Measurements from ENCODE around the gene KLK13.

Gene KLK13

GRCh38 chr19:51064534-51065220, at the start of gene KLK13:
Gene KLK13, minus strand, starts transcription at chr19:51065092. Its CDS starts 25 bp downstream, at chr19:51065067.
- Mint-ChIP-seq H3K4me1 (no peaks in the 10 kb centered on the region), H3K27me3 (peaks cover 34% of the 10 kb centered on the region), H3K27ac (no peak within 1 kb of the TSS), H3K9me3 (no peaks in the 10 kb centered on the region), H3K36me3 (peaks cover 2% of the 10 kb centered on the region), H3K4me3 (peak within 1 kb of the TSS; percentile 63)

GRCh38 chr19:51114087-51114729, 49.3 kb upstream of the KLK13 start:
- no peaks in the 10 kb centered on the region for H3K27me3 Mint-ChIP-seq
- no peaks in the 10 kb centered on the region for H3K9me3 Mint-ChIP-seq
- H3K4me1 Mint-ChIP-seq, result peaks cover 28% of the 10 kb centered on the region
- peak overlapping the region; percentile 59 for H3K27ac Mint-ChIP-seq
- H3K4me3 Mint-ChIP-seq, result peak overlapping the region; percentile 15
- no peaks in the 10 kb centered on the region for H3K36me3 Mint-ChIP-seq

- peaks cover 31% of the 10 kb centered on the region for H3K4me1 Mint-ChIP-seq
Observed at GRCh38 chr19:51111606-51112005, 46.7 kb upstream of the KLK13 start.

GRCh38 chr19:51110666-51110971, 45.7 kb upstream of the KLK13 start:
- H3K4me1 Mint-ChIP-seq, result peaks cover 31% of the 10 kb centered on the region
- H3K36me3 Mint-ChIP-seq, result peaks cover 5% of the 10 kb centered on the region
- no peaks in the 10 kb centered on the region for H3K27me3 Mint-ChIP-seq
- H3K27ac Mint-ChIP-seq, result no peak overlapping the region
- H3K4me3 Mint-ChIP-seq, result no peak overlapping the region
- H3K9me3 Mint-ChIP-seq, result no peaks in the 10 kb centered on the region

More at GRCh38 chr19:51111606-51112005, 46.7 kb upstream of the KLK13 start:
- H3K27me3 Mint-ChIP-seq, result no peaks in the 10 kb centered on the region
- peaks cover 5% of the 10 kb centered on the region for H3K36me3 Mint-ChIP-seq
- no peak overlapping the region for H3K4me3 Mint-ChIP-seq
- no peaks in the 10 kb centered on the region for H3K9me3 Mint-ChIP-seq
- no peak overlapping the region for H3K27ac Mint-ChIP-seq

- H3K4me1 Mint-ChIP-seq, result peaks cover 43% of the 10 kb centered on the region
- H3K27ac Mint-ChIP-seq, result peak overlapping the region; percentile 97
- H3K9me3 Mint-ChIP-seq, result no peaks in the 10 kb centered on the region
- H3K36me3 Mint-ChIP-seq, result peaks cover 9% of the 10 kb centered on the region
- H3K4me3 Mint-ChIP-seq, result peak overlapping the region; percentile 92
- no peaks in the 10 kb centered on the region for H3K27me3 Mint-ChIP-seq
Observed at GRCh38 chr19:51108805-51109146, 43.9 kb upstream of the KLK13 start.

GRCh38 chr19:51108066-51108804, 43.3 kb upstream of the KLK13 start, which contains the start of gene CTU1:
Gene CTU1, minus strand, starts transcription at chr19:51108409. Its CDS starts 3,840 bp downstream, at chr19:51104569.
- H3K36me3 Mint-ChIP-seq, result peaks cover 9% of the 10 kb centered on the region
- H3K27me3 Mint-ChIP-seq, result no peaks in the 10 kb centered on the region
- H3K27ac Mint-ChIP-seq, result peak within 1 kb of the TSS; percentile 97
- no peaks in the 10 kb centered on the region for H3K9me3 Mint-ChIP-seq
- peak within 1 kb of the TSS; percentile 92 for H3K4me3 Mint-ChIP-seq
- peaks cover 49% of the 10 kb centered on the region for H3K4me1 Mint-ChIP-seq

- H3K4me3 Mint-ChIP-seq, result peak overlapping the region; percentile 92
- peaks cover 9% of the 10 kb centered on the region for H3K36me3 Mint-ChIP-seq
- no peaks in the 10 kb centered on the region for H3K9me3 Mint-ChIP-seq
- H3K4me1 Mint-ChIP-seq, result peaks cover 56% of the 10 kb centered on the region
- no peaks in the 10 kb centered on the region for H3K27me3 Mint-ChIP-seq
- H3K27ac Mint-ChIP-seq, result peak overlapping the region; percentile 97
Observed at GRCh38 chr19:51107406-51108065, 42.6 kb upstream of the KLK13 start.

GRCh38 chr19:51103926-51104341, 39.0 kb upstream of the KLK13 start:
- H3K4me1 Mint-ChIP-seq, result peaks cover 67% of the 10 kb centered on the region
- H3K27me3 Mint-ChIP-seq, result no peaks in the 10 kb centered on the region
- peaks cover 9% of the 10 kb centered on the region for H3K36me3 Mint-ChIP-seq
- no peaks in the 10 kb centered on the region for H3K9me3 Mint-ChIP-seq
- no peak overlapping the region for H3K27ac Mint-ChIP-seq
- H3K4me3 Mint-ChIP-seq, result no peak overlapping the region

- Mint-ChIP-seq H3K9me3 (no peaks in the 10 kb centered on the region), H3K27ac (no peak overlapping the region), H3K36me3 (peaks cover 9% of the 10 kb centered on the region), H3K27me3 (no peaks in the 10 kb centered on the region), H3K4me3 (no peak overlapping the region), H3K4me1 (peaks cover 59% of the 10 kb centered on the region)
Observed at GRCh38 chr19:51102991-51103390, 38.1 kb upstream of the KLK13 start.

GRCh38 chr19:51101171-51101865, 36.4 kb upstream of the KLK13 start:
- Mint-ChIP-seq H3K4me1 (peaks cover 61% of the 10 kb centered on the region), H3K9me3 (no peaks in the 10 kb centered on the region), H3K27ac (no peak overlapping the region), H3K36me3 (peaks cover 6% of the 10 kb centered on the region), H3K4me3 (no peak overlapping the region), H3K27me3 (no peaks in the 10 kb centered on the region)

- H3K9me3 Mint-ChIP-seq, result no peaks in the 10 kb centered on the region
- H3K27ac Mint-ChIP-seq, result no peak overlapping the region
- H3K4me3 Mint-ChIP-seq, result no peak overlapping the region
- H3K36me3 Mint-ChIP-seq, result peaks cover 6% of the 10 kb centered on the region
- no peaks in the 10 kb centered on the region for H3K27me3 Mint-ChIP-seq
- H3K4me1 Mint-ChIP-seq, result peaks cover 54% of the 10 kb centered on the region
Observed at GRCh38 chr19:51100601-51101000, 35.7 kb upstream of the KLK13 start.

- no peaks in the 10 kb centered on the region for H3K9me3 Mint-ChIP-seq
- no peak overlapping the region for H3K27ac Mint-ChIP-seq
- H3K4me1 Mint-ChIP-seq, result peaks cover 42% of the 10 kb centered on the region
- H3K36me3 Mint-ChIP-seq, result peaks cover 2% of the 10 kb centered on the region
- H3K27me3 Mint-ChIP-seq, result no peaks in the 10 kb centered on the region
- peak overlapping the region; percentile 52 for H3K4me3 Mint-ChIP-seq
Observed at GRCh38 chr19:51099047-51099382, 34.1 kb upstream of the KLK13 start.

- no peaks in the 10 kb centered on the region for H3K9me3 Mint-ChIP-seq
- no peak overlapping the region for H3K27ac Mint-ChIP-seq
- peaks cover 2% of the 10 kb centered on the region for H3K36me3 Mint-ChIP-seq
- H3K27me3 Mint-ChIP-seq, result no peaks in the 10 kb centered on the region
- H3K4me1 Mint-ChIP-seq, result peaks cover 39% of the 10 kb centered on the region
- H3K4me3 Mint-ChIP-seq, result peak overlapping the region; percentile 23
Observed at GRCh38 chr19:51098365-51099046, 33.6 kb upstream of the KLK13 start.

GRCh38 chr19:51097796-51098195, 32.9 kb upstream of the KLK13 start:
- H3K27me3 Mint-ChIP-seq, result no peaks in the 10 kb centered on the region
- H3K4me1 Mint-ChIP-seq, result peaks cover 32% of the 10 kb centered on the region
- H3K4me3 Mint-ChIP-seq, result no peak overlapping the region
- H3K27ac Mint-ChIP-seq, result no peak overlapping the region
- H3K36me3 Mint-ChIP-seq, result peaks cover 2% of the 10 kb centered on the region
- H3K9me3 Mint-ChIP-seq, result no peaks in the 10 kb centered on the region
